ENCODE measurements around the gene OAT. TPM values are rescaled to one million over a fixed set of nuclear protein-coding genes. Genes with fewer than 3 reads are reported as not detected.

Gene OAT
- total RNA-seq, 1 donor from 2014 or later: 54.2 TPM

DNA sequence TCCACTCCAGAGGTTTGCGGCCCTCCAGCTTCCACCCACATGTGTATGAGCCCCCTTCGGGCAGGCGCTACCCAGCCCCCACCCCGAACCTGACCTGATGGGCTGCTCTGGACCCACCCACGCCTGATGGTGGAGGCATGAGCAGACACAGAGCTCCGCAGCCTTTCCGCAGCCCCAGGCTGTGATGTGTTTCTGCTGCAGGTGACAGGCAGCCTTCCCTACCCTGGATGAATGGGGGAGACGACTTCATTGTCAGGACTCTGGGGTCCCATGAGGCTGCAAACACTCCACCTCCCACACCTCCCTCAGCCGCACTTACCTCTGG, 61.2 kb downstream of the OAT start:
- Histone ChIP-seq H3K36me3 (no peaks in the 10 kb centered on the region), H3K27me3 (ENCODE audit: low read depth) (peaks cover 3% of the 10 kb centered on the region), H3K9me3 (peaks cover 14% of the 10 kb centered on the region), H3K4me1 (peaks cover 10% of the 10 kb centered on the region), H3K27ac (no peak overlapping the region), H3K4me3 (no peak overlapping the region)
- no peak for DNase-seq
- TF ChIP-seq, protein P1, sequence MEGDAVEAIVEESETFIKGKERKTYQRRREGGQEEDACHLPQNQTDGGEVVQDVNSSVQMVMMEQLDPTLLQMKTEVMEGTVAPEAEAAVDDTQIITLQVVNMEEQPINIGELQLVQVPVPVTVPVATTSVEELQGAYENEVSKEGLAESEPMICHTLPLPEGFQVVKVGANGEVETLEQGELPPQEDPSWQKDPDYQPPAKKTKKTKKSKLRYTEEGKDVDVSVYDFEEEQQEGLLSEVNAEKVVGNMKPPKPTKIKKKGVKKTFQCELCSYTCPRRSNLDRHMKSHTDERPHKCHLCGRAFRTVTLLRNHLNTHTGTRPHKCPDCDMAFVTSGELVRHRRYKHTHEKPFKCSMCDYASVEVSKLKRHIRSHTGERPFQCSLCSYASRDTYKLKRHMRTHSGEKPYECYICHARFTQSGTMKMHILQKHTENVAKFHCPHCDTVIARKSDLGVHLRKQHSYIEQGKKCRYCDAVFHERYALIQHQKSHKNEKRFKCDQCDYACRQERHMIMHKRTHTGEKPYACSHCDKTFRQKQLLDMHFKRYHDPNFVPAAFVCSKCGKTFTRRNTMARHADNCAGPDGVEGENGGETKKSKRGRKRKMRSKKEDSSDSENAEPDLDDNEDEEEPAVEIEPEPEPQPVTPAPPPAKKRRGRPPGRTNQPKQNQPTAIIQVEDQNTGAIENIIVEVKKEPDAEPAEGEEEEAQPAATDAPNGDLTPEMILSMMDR (IDR thresholded peaks at IDR 0.05): no peak
- intact Hi-C loops (cut with DNase I): no loop called here
- no peak for ATAC-seq

DNA sequence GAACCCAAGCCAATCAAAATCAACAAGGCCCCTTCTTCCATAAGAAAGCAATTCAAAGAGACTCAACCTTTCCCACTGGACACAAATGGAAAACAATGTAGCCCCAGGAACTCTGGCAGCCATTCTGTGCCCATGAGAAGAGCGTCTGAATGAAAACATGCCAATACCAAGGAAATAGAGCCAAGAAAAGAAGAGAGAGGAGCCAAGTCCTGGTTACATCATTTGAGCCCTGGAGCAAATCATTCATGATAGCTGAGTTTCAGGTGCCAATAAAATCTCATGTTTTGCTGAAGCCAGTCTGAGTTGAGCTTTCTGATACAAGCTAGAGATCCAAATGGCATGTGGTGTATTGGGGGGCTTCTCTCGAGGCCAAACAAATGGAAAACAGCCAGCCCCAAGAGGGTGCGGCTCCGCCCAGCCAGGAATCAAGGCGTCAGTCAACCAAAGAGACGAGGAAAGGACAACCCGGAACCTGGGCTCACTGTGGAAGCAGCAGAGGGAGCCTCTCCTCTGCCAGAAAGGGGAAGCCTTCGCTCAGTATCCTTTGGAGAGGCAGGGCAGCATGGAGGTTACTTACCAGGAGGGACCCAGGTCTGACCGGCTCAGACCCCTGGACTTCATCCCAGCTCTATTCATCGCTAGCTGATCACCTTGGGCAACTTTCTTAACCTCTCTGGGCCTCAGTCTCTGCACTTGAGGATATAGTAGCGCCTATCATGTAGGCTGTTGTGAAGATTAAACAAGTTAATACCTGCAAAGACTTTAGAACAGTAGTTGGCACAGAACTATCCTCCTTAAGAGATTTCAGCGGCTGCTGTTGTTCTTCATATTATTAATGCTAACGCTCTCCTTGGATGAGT, 61.8 kb downstream of the OAT start:
- peaks cover 14% of the 10 kb centered on the region for H3K9me3 ChIP-seq
- no peak overlapping the region for H3K27ac ChIP-seq
- ATAC-seq: no peak
- H3K27me3 ChIP-seq (ENCODE audit: low read depth): peaks cover 3% of the 10 kb centered on the region
- no peak overlapping the region for H3K4me3 ChIP-seq
- intact Hi-C loops (cut with DNase I): no loop called here
- TF ChIP-seq, protein P1 (IDR thresholded peaks at IDR 0.05): no peak
- no peak for DNase-seq
- H3K36me3 ChIP-seq: no peaks in the 10 kb centered on the region
- H3K4me1 ChIP-seq: peaks cover 10% of the 10 kb centered on the region

DNA sequence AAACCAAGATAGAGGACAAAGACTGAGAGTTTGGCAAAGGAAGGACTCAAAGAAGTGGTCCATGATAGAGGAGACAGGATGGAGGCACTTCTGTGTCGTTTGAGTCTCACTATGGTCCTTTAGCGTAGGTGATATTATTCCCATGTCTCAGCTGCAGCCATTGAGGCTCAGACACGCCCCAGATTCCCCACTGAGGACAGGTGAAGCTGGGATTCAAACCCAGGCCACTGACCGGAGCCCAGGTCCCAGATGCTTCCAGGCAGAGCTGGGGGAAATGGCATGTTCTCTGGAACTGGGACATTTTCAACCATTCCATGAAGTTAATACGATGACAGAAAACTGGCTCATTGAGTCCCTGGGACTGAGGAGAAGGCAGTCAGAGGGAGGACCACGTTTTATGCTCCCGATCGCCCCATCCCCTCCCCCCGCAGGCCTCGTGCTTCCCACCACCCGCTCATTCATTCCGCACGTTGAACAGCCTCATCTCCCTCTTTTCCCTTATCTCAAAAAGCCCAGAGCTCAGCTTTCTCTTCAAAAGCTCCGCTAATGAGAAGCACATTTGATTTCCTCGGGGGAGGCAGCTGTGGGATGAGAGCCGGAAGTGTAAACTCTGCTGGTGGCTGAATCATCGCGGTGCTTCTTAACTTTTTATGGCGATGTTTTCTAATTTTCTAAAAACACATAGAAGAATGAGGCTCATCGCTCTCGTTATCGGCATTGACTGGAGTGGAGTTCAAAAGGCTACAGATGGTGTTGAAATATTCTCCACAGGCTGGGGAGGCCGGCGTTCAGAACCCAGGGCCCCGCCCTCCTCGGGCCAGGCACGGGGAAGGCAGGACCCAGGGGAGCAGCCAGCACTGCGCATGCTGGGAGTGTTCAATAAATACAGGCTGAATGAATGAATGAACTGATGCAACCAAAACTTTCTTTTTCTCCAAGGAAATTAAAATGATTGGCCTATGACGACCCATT, 64.0 kb downstream of the OAT start:
- ATAC-seq (peak; percentile 87 to 90), DNase-seq (peak; percentile 70)
- Histone ChIP-seq H3K27ac (no peak overlapping the region), H3K9me3 (peaks cover 10% of the 10 kb centered on the region), H3K4me3 (peak overlapping the region; percentile 33), H3K27me3 (ENCODE audit: low read depth) (peaks cover 3% of the 10 kb centered on the region), H3K4me1 (peaks cover 10% of the 10 kb centered on the region), H3K36me3 (no peaks in the 10 kb centered on the region)
- TF ChIP-seq, protein P1 (IDR thresholded peaks at IDR 0.05): no peak
- intact Hi-C loops (cut with DNase I): no loop called here

DNA sequence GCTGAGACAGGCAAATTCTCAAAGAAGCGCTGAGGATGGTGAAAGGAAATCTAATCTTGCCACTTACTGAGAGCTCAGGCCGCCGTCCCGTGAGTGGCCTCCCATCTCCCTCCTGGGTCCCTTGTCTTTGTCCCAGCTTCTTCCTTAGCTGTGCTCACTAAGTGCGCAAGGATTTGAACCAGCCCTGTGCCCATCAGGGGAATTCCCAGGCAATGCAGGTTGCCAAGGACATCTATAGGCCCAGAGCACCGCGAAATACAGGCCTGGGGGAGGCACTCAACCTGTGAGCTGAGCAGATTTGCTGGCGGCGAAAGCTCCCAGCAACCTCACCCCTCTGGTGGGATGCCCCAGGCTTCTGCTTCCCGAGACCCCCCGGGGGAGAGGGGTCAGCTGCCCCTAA, 64.8 kb downstream of the OAT start:
- no peak for DNase-seq
- Histone ChIP-seq H3K27ac (no peak overlapping the region), H3K4me3 (no peak overlapping the region), H3K4me1 (peaks cover 10% of the 10 kb centered on the region), H3K9me3 (peaks cover 2% of the 10 kb centered on the region), H3K27me3 (ENCODE audit: low read depth) (peaks cover 3% of the 10 kb centered on the region), H3K36me3 (no peaks in the 10 kb centered on the region)
- intact Hi-C loops (cut with DNase I): no loop called here
- TF ChIP-seq, protein P1 (IDR thresholded peaks at IDR 0.05): no peak
- no peak for ATAC-seq

DNA sequence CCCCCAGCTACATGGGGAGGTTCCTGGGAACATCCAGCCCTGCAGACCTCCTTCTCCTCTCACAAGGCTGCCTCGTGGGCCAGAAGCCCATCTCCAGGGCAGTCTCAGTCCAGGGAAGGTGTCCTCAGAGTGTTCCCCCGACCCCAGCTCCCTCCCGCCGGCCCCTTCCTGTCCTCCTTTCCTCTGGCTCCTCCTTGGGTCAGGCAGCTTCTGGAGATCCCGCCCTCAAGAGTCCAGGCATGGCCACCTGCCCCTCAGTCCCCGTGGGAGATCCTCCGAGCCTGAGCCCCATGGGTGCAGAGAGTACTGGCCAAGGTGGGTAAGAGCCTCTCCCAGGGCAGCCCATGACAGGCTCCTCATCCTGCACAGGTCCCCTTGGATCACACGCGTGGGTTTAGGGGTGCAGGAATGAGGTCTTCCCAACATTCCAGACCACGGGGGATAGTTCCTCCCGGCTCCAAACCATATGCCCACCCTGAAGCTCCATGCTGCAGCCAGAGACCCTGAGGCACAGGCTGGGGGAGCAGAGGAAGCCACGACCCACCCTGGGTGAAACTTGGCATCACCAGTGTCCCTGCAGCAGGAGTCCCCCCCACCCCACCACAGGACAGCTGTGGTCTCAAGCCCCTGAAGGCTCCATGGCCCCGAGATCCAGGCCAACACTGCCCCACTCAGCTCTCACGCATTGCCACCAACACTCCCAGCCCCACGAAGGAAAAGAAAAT, 65.5 kb downstream of the OAT start:
- no peak overlapping the region for H3K27ac ChIP-seq
- peaks cover 3% of the 10 kb centered on the region for H3K27me3 ChIP-seq (ENCODE audit: low read depth)
- ATAC-seq: no peak
- H3K4me1 ChIP-seq: peaks cover 10% of the 10 kb centered on the region
- no peak for DNase-seq
- no peak overlapping the region for H3K4me3 ChIP-seq
- H3K9me3 ChIP-seq: no peaks in the 10 kb centered on the region
- H3K36me3 ChIP-seq: no peaks in the 10 kb centered on the region
- intact Hi-C loops (cut with DNase I): no loop called here
- TF ChIP-seq, protein P1 (IDR thresholded peaks at IDR 0.05): no peak
